ENCODE results near the gene STPG1. TPM values are rescaled to one million over a fixed set of nuclear protein-coding genes. Genes with fewer than 3 reads are reported as not detected.

Gene STPG1
- total and polyA plus RNA-seq, 2 of the 13 experiments (the other 11 are each of a cell fraction or from before 2014, with no cell fraction given), result 3.4 to 4.3 TPM

GRCh38 chr1:24311234-24311633 lies 102.3 kb downstream of the STPG1 start:
- Histone ChIP-seq H3K36me3 (replicated peaks in 1 of 2; ENCODE audit: control insufficient read depth in 1 of 2, insufficient read depth in 2 of 2, low read length in 2 of 2) (no peaks in the 10 kb centered on the region), H3K27ac (ENCODE audit: extremely low read length, insufficient read depth, low read length) (no peak overlapping the region), H3K4me3 (replicated peaks in 1 of 3; ENCODE audit: insufficient read depth in 1 of 3, low read depth in 2 of 3, low read length in 3 of 3) (no peak overlapping the region), H3K27me3 (ENCODE audit: control insufficient read depth in 1 of 2, insufficient read depth in 2 of 2, low read length in 2 of 2) (peaks cover 0 to 15% of the 10 kb centered on the region in 2 experiments; a peak in 4 of 5 replicates), H3K4me1 (ENCODE audit: insufficient read depth, low read length) (no peaks in the 10 kb centered on the region), H4K20me1 (ENCODE audit: insufficient read depth, low read length) (no peaks in the 10 kb centered on the region), H3K9me3 (ENCODE audit: low read length) (no peaks in the 10 kb centered on the region), H3K4me2 (ENCODE audit: low read depth, low read length) (no peak overlapping the region), H3K79me2 (ENCODE audit: insufficient read depth, low read length) (no peaks in the 10 kb centered on the region), H2AFZ (ENCODE audit: low read length) (no peak overlapping the region), H3K9ac (ENCODE audit: insufficient read depth, low read depth, low read length) (no peak overlapping the region)
- intact Hi-C loops (cut with micrococcal nuclease; ENCODE audit: unreplicated experiment), result no loop called here
- ChIA-PET POLR2A (no interaction called here), CTCF (ENCODE audit: low intra/inter-chr PET ratio, low total read pairs) (no interaction called here)
- in situ Hi-C loops (cut with HindIII; ENCODE audit: extremely low pct_ligation_motif_present, low pct_unique_long_range_greater_than_20kb), result no loop called here
- FAIRE-seq (no peak), DNase-seq (ENCODE audit: low spot score) (no peak), ATAC-seq (no peak)
- WGBS (ENCODE audit: low lambda C conversion rate), result 0% methylated on average over 1 of the region's 3 CpGs
- TF ChIP-seq ZFP1 (CRISPR knock-in tag; IDR thresholded peaks at IDR 0.05) (no peak), TARDBP (CRISPR knock-in tag; IDR thresholded peaks at IDR 0.05) (no peak), ZNF670 (CRISPR knock-in tag; IDR thresholded peaks at IDR 0.05; ENCODE audit: borderline replicate concordance) (no peak), NPAS2 (CRISPR knock-in tag; IDR thresholded peaks at IDR 0.05; ENCODE audit: borderline replicate concordance) (no peak), FOXM1 (CRISPR knock-in tag; IDR thresholded peaks at IDR 0.05) (no peak), ATF7-NPFF (CRISPR knock-in tag; IDR thresholded peaks at IDR 0.05; ENCODE audit: low read depth) (no peak), AKAP8 (CRISPR knock-in tag; IDR thresholded peaks at IDR 0.05) (no peak), ZNF264 (CRISPR knock-in tag; IDR thresholded peaks at IDR 0.05) (no peak), SKIL (CRISPR knock-in tag; IDR thresholded peaks at IDR 0.05; ENCODE audit: borderline replicate concordance) (no peak), STAG1 (CRISPR knock-in tag; IDR thresholded peaks at IDR 0.05) (no peak)
- no TSS peak for BruUV-seq (replicated peaks)

All from HepG2 (cell line).